Endometrium (tissue), 2 donors: ENCODE results near the gene MPO.

Experiments
- FAIRE-seq: peaks from 2 replicates; lab custom pipeline; 2012; peaks lifted over from hg19 to GRCh38; lab: Jason Lieb, UNC
- donor health status: control.
- donor health status: control.

MPO gene

GRCh38 chr17:58306131-58306951, 25.6 kb upstream of the MPO start:
- no peak for FAIRE-seq

DNA sequence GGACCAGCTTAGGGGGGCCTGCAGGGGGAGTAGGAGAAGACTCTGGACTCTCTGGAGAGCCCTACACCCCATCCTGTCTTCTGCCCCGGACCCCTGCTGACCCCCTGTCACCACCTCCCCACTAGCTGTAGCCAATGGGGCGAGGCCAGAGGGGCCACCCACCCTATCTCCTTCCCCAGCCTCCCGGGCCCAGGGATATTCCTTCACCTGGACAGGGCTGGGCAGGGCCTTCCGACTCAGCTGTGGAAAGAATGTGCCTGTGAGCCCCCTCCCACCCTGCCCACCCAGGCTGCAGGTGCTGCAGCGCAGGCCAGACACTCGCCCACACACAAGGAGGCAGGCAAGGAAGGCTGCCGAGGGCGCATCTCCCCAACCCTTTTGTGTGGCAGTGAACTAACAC, 24.9 kb upstream of the MPO start:
- no peak for FAIRE-seq

DNA sequence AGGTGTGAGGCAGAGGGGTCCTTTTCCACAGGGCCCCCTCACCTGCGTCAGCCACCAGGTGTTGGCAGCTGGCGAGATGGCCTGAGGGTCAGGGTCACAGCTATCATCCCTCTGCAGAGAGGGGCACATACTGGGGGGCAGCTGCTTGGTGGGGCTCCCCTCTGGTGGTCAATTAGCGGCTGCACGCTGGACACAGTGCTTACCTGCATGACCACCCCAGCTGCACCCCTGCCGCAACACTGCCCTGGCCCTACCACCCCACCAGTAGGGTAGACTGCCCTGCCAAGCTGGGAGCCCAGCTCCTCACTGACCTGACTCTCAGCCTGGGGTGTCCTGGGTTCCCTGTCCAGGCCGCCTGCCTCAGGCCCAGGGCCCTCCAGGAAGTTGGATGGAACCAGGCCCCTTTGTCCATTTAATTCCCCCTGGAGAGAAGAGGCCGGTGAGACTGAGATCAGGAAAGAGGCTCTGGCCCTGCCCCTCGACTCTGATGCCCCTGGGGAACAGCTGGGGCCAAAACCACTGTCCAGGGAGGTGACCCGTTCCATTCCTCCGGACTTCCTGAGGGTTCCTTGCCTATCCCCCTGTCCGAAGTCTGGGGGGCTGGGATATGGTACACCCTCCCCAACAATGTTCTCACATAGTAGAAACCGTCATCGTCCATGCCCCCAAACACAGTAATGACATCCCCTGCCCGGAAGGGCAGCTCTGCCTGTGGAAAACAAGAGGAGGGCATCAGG, 24.2 kb upstream of the MPO start:
- no peak for FAIRE-seq

DNA sequence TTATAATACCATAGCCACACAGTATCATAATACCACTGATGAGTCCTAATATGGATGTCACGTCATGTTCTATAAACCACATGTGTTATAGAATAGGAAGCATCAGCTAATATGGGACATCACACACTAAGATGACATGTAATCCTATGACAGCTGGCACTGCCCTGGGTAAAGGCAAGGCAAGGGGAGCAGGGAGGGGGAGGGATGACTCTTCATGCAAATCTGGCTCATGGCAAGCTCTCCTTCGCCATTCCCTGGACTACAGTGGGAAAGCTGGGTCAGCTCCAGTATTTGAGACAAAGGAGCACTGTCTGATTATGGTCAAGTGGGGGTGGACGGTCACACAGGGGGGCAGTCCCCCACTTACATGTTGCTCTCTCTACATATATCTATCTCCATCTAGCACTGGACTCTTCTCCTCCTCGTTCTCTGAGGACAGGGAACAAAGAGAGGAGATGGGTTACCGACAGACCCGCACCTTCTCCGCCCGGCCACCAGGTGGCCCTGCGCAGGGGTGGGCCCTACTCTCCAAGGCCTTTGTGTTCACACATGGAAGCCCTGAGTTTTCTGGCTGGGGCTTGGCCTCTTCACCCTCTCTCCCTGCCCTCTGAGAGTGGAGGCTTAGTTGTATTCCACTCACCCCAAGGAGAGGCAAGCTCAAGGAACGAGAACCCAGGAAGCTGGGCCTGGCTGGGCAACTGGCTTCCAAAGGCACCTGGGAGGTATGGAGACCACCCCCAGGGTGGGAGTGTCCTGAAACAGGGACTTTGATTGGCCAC, 23.4 kb upstream of the MPO start:
- no peak for FAIRE-seq

DNA sequence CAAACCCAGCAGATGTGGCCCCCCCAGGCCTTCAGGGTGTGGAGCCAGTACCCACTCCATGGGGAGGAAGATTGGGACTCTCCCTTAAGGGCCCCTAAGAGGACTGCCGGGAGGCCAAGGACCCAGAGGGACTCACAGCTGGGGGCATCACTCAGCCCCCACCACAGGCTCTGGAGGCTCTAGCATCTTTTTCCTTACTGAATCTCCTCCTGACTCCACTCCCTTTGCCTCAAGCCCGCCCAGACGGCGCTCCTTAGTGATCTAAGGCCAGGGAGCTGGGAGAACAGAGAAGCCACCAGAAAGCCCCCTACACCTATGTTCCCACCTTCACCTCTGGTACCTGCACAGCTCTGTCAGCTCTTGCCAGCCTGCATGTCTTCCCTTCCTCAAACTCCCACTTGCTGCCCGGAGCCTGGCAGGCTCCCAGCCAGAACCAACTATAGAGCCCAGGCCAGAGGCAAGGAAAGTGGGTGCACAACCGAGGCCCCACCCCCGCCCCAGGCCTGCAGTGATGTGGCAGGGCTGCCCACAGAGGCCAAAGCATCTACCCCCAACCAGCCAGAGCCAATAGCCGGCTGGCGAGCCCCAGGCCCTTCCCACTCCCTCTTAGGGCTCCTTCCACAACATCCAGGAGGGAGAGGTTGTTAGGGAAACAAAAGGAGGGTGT, 22.3 kb upstream of the MPO start:
- FAIRE-seq: no peak

DNA sequence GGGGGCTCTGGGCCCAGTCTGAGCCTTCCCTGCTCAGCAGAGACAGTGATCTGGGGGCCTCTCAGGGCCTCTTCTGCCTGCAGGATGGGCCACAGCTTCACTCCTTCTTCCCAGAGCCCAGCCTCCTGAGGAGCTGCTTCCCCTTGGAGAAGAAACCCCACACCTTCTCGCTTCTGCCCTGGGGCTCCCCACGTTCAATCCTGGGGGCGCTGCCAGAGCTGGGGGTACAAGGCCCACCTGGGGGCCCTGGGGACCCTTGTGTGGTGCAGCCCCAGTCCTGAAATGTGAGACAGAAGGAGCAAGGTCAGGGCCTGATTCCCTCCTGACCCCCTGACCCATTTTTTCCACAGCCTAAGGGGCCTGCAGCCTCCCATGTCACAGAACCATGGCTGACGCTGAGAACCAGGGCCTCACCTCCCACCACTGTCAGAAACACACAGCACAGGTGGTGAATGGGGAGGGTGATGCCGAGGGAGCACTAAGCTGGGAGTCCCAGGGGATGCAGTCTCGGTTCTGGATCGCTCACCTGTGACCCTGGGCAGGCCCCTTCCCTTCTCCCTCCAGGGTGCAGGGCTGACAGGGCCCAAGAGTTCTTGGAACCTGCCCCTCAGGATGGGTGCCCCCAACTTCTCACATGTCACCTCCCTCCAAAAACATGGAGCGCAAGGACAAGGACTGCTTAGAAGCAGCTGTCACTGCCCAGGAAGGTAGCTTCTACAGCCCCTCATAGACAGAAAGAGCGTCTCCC, 21.6 kb upstream of the MPO start:
- FAIRE-seq: no peak

DNA sequence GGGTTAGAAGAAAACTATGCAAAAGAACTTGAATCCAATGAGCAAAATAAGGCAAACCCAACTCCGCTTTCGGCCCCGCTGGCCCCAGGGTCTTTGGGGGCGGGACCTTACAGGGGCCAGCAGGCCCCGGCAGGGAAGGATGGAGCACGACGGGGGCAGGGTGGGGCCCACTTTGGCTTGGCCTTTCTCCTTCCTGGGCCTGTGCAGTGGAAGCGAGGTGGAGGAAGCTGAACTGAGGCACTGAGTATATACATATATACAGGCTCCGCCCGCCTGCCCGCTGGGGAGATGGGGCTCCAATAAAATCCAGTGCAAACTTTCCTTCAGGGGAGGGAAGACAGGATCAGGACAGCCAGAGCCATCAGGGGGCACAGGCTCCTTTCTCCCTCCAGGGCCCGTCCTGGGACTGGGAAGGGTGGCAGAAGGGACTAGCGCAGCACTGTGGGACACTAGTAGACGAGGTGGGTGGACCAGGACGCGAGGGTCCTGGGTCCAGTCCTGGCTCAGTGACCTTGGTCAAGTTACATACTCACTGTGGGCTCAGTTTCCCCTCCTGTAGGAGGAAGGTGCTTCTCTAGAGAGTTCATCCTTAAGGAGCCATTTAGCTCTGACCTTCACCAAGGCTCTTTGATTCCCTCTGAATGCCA, 20.9 kb upstream of the MPO start:
- FAIRE-seq: no peak

DNA sequence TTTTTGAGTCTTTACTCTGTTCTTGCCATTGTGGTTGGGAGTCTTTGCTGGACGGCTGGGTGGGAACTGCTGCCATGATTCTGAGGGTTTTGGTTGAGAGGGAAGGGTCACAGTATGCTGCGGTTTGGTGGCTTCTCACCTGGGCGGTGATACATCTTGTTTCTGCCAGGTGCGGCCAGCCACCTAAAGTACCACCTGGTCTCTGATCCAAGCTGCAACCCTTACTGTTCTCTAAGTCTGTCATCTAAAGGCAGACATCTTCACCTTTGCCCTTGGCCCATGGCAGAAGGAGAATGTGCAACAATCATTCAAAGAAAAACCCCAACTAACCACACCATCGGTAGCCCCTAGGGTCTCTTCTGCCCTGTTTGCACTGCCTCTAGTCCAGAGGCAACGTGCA, 19.6 kb upstream of the MPO start:
- FAIRE-seq: no peak

- no peak for FAIRE-seq
Observed at GRCh38 chr17:58294034-58294433, 13.3 kb upstream of the MPO start.

GRCh38 chr17:58291246-58291645, 10.5 kb upstream of the MPO start:
- FAIRE-seq: no peak

DNA sequence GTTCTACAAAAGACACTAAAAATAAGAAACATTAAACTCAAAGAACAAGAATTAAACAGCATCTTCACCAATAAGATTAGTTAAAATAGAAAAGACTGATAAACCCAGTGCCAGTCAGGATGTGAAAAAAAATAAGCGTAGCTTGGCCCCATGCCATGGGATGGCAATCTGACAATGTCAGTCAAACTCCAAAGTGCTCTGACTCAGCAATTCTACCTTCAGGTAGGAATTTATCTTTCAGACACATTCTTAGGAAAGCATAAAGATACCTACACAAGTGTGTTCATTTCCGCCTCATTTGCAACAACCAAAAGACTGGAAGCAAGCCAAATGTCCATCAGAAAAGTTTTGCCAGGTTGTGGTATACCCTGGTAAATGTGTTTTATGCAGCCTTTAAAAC, 9.1 kb upstream of the MPO start:
- no peak for FAIRE-seq

- no peak for FAIRE-seq
Observed at GRCh38 chr17:58285422-58285810, 4.7 kb upstream of the MPO start.

GRCh38 chr17:58284613-58285421, 4.1 kb upstream of the MPO start:
- no peak for FAIRE-seq

DNA sequence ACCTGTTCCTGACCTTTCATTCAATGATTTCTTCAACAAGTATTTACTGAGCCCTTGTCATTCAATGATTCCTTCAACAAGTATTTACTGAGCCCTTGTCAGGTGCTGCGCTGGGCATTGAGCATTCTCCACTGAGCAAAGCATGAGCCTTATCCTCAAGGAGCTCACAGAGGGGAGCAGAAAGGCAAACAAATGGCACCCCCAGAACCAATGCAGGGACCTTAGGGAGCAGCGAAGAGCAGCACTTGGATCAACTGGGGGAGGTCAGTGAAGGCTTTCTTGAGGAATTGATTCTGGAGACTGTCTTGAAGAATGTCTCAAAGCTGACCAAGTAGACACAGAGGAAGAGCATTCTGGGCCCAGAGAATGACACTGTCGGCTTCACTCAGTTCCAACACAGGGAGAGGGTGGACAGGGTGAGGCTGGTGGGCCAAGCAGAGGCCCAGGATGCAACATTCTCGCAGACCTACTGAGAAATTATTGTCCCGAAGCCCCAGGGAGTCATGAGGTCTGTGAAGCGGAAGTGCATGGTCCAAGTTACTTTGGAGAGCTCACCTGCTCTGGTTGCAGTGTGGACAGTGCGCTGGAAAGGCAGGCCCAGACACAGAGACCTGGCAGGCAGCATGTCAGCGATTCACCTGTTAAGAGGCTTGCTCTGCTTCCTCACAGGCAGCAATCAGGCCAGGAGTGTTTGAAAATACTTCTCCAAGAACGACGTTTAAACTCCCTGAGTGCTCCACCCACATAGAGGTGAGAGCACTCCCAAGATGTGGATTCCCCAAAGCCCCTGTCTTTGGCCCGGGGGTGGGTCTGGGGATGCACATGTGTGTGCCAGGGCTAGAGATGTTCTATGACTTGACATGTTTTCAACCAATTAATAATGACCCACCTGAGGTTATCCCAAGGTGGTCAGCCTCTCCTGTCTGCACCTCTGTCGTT, 3.2 kb upstream of the MPO start:
- no peak for FAIRE-seq

DNA sequence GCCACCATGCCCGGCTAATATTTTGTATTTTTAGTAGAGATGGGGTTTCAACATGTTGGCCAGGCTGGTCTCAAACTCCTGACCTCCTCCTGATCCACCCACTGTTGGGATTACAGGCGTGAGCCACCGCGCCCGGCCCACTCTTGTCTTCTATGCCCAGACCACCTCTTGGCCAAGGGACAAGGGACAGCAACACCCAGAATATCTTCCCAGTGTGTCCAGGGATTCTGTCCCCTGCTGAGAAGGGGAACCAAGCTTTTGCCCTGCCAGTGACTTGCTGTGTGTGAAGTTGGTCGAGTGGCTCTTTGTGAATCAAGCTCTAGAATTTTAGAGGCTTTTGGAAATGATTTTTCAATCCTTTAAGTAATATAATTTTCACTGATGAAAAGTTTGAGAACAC, 1.7 kb upstream of the MPO start:
- no peak for FAIRE-seq

GRCh38 chr17:58281511-58282011, 826 bp upstream of the MPO start:
- FAIRE-seq: no peak

- FAIRE-seq: no peak
Observed at GRCh38 chr17:58279736-58280479, 827 bp downstream of the MPO start.

DNA sequence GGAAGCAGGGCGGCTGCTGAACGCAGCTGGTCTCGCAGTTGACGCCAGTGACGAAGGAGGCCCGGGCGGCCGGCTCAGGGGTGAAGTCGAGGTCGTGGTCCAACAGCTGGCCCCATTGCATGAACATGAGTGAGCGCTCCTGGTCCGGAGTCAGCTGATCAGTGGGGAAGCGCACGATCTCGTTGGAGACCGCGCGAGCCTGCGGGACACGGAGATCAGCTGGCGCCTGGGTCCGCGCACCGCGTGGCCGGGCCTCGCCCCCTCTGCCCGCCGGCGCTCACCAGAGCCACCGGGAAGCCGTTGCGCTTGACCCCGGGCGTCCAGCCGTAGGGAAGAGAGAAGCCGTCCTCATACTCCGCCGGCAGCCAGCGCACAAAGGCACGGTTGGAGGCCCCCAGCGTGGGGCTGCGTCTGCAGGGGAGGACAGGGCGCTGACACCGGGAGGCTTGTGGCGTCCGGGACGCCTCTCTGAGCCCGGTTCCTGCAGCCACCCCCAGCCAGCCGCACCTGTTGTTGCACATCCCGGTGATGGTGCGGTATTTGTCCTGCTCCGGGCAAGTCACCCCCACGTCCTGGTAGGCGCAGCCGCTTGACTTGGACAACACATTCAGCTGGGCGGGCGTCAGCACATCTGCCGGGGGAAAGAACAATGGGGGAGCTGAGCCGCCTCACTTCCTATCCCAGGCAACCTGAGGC, 1.6 kb downstream of the MPO start:
- no peak for FAIRE-seq
